Hepatocyte (in vitro differentiated cells): ENCODE results near the gene PRIM1. TPM values are rescaled to one million over a fixed set of nuclear protein-coding genes. Genes with fewer than 3 reads are reported as not detected.
"Not testable (repeated sequence)": the region's sequence is repeated elsewhere in the genome, so short reads cannot be mapped to it uniquely, and the experiment has no call there.

ENCODE experiments used
- DNase-seq: peaks from one replicate; pipeline ENCODE4 v3.0.0-alpha.2; 2016; ENCODE audit warnings: low spot score
- H2AFZ ChIP-seq: fragments of 200-600 bp; sonication (generic); 2 replicates; pipeline ENCODE4 v1.6.0; 2016; ENCODE audit warnings: antibody characterized with exemption, mild to moderate bottlenecking
- H3K27ac ChIP-seq: fragments of 200-600 bp; sonication (generic); 2 replicates; pipeline ENCODE4 v1.5.1; 2016; ENCODE audit warnings: mild to moderate bottlenecking
- H3K27me3 ChIP-seq: fragments of 200-600 bp; sonication (generic); 2 replicates; pipeline ENCODE4 v1.6.1; 2016
- H3K36me3 ChIP-seq: fragments of 200-600 bp; sonication (generic); replicated peaks from 2 replicates; pipeline ENCODE4 v1.5.1; 2016; ENCODE audit warnings: low read depth; ENCODE audit not compliant: insufficient read depth
- H3K4me1 ChIP-seq: fragments of 200-600 bp; sonication (generic); 2 replicates; pipeline ENCODE4 v1.5.1; 2016; ENCODE audit warnings: mild to moderate bottlenecking, moderate library complexity; ENCODE audit not compliant: insufficient read depth
- H3K4me2 ChIP-seq: fragments of 200-600 bp; sonication (generic); 2 replicates; pipeline ENCODE4 v1.6.0; 2016
- H3K4me3 ChIP-seq: fragments of 200-600 bp; sonication (generic); 2 replicates; pipeline ENCODE4 v1.5.1; 2016; ENCODE audit warnings: mild to moderate bottlenecking
- H3K79me2 ChIP-seq: fragments of 200-600 bp; sonication (generic); 2 replicates; pipeline ENCODE4 v1.6.0; 2017; ENCODE audit warnings: mild to moderate bottlenecking
- H3K9me2 ChIP-seq: fragments of 200-600 bp; sonication (generic); replicated peaks from 2 replicates; pipeline ENCODE4 v1.6.0; 2017; ENCODE audit warnings: mild to moderate bottlenecking; ENCODE audit not compliant: insufficient read depth
- H3K9me3 ChIP-seq: fragments of 200-600 bp; sonication (generic); 2 replicates; pipeline ENCODE4 v1.5.1; 2016; ENCODE audit warnings: low read depth, mild to moderate bottlenecking
- H4K20me1 ChIP-seq: fragments of 200-600 bp; sonication (generic); 2 replicates; pipeline ENCODE4 v1.6.0; 2016; ENCODE audit warnings: mild to moderate bottlenecking; ENCODE audit not compliant: insufficient read depth, poor library complexity, severe bottlenecking
- CTCF ChIP-seq: fragments of 200-600 bp; sonication (generic); IDR thresholded peaks from 2 replicates; pipeline ENCODE4 v1.5.1; 2016; ENCODE audit warnings: antibody characterized with exemption, mild to moderate bottlenecking; ENCODE audit not compliant: poor library complexity
- EZH2 ChIP-seq: fragments of 200-600 bp; sonication (generic); IDR thresholded peaks from 2 replicates; pipeline ENCODE4 v1.6.1; 2016; ENCODE audit warnings: antibody characterized with exemption, mild to moderate bottlenecking, borderline replicate concordance
- EZH2phosphoT487 ChIP-seq: fragments of 200-600 bp; sonication (generic); IDR thresholded peaks from one replicate; pipeline ENCODE4 v1.6.1; 2018; ENCODE audit warnings: antibody characterized with exemption, mild to moderate bottlenecking, low read depth, moderate library complexity; ENCODE audit not compliant: unreplicated experiment, severe bottlenecking
- WGBS: methylation state at CpG from one replicate; pipeline ENCODE4 v1.1.6; 2016; ENCODE audit warnings: low lambda C conversion rate; ENCODE audit errors: missing lambda C conversion rate; 5-methylcytosine and 5-hydroxymethylcytosine counted together
- polyA plus RNA-seq: library from polyadenylated mRNA; unstranded; fragments of >200 nt; fragmentation: Nextera tagmentation; extraction: Ambion mirVana; gene quantifications from 2 replicates; pipeline ENCODE4 v1.2.1, GENCODE V29; 2016
- total RNA-seq: library from RNA; depleted of rRNA; stranded (reverse); fragments of >200 nt; gene quantifications from 2 replicates; pipeline ENCODE4 v1.2.3, GENCODE V29; 2014

The PRIM1 gene
- total and polyA plus RNA-seq, 2 experiments from 2014 or later = 5.9 to 6.8 TPM

DNA sequence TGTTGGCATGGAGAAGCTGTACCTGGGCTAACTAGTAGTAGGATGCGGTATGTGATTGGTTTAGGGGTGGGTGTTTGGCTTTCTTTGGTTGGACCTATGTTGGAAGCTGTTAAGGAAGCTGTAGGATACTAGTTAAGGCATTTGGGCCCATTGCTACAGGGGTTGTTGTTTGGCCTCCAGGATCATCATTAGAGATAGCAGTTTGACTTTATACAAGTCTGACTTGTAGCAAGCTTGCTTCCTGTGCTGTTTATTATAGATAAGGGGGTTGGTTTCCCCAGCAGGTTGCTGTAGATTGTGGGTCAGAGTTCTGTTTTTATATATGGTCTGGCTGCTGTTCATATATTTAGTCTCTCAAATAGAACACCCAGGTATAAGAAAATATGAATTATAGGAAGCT lies 1.4 kb upstream of the PRIM1 start:
- DNase-seq = no peak
- no peaks in the 10 kb centered on the region for H3K36me3 ChIP-seq
- H3K4me3 ChIP-seq = no peak overlapping the region
- H3K27ac ChIP-seq = no peak overlapping the region
- H3K27me3 ChIP-seq = no peaks in the 10 kb centered on the region
- peaks cover 3% of the 10 kb centered on the region for H3K79me2 ChIP-seq
- no peak overlapping the region for H2AFZ ChIP-seq
- H3K4me1 ChIP-seq = no peaks in the 10 kb centered on the region
- no peaks in the 10 kb centered on the region for H4K20me1 ChIP-seq
- H3K9me2 ChIP-seq = no peaks in the 10 kb centered on the region
- no peak overlapping the region for H3K4me2 ChIP-seq
- no peak for TF ChIP-seq EZH2
- TF ChIP-seq EZH2phosphoT487 = no peak
- TF ChIP-seq CTCF = no peak
- 100% methylated on average over 1 of the region's 1 CpG for WGBS
- peaks cover 3% of the 10 kb centered on the region for H3K9me3 ChIP-seq

DNA sequence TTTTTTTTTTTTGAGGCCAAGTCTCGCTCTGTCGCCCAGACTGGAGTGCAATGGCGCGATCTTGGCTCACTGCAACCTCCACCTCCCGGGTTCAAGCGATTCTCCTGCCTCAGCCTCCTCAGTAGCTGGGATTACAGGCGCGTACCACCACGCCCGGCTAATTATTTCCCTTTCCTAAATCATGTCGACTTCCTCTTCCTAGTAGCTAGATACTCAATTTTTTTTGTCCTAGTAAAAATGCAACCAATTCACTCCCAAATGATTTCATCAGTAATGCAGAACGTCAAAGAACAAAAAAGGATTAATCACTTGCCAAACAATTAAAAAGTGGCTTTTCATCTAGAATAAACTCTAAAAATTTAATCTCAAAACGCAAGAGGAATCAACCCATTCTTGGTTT lies 1.5 kb downstream of the PRIM1 start:
- not testable (repeated sequence) for H4K20me1 ChIP-seq, H3K27ac ChIP-seq, H3K27me3 ChIP-seq, H3K9me2 ChIP-seq, H3K9me3 ChIP-seq, H3K79me2 ChIP-seq, H3K4me3 ChIP-seq, H3K4me1 ChIP-seq, H3K36me3 ChIP-seq, DNase-seq
- Histone ChIP-seq H2AFZ (peak overlapping the region; percentile 93), H3K4me2 (peak overlapping the region; percentile 91)
- WGBS = 97% methylated on average over 13 of the region's 13 CpGs

- Histone ChIP-seq H3K4me1 (no peaks in the 10 kb centered on the region), H3K9me2 (no peaks in the 10 kb centered on the region), H3K4me3 (no peak overlapping the region), H3K79me2 (peaks cover 3% of the 10 kb centered on the region), H3K4me2 (no peak overlapping the region), H3K27ac (no peak overlapping the region), H3K9me3 (no peaks in the 10 kb centered on the region), H3K36me3 (peaks cover 2% of the 10 kb centered on the region), H2AFZ (no peak overlapping the region), H4K20me1 (no peaks in the 10 kb centered on the region), H3K27me3 (no peaks in the 10 kb centered on the region)
- TF ChIP-seq EZH2 (no peak), CTCF (no peak), EZH2phosphoT487 (no peak)
- no peak for DNase-seq
Measured at GRCh38 chr12:56749853-56750252, 2.3 kb downstream of the PRIM1 start.

DNA sequence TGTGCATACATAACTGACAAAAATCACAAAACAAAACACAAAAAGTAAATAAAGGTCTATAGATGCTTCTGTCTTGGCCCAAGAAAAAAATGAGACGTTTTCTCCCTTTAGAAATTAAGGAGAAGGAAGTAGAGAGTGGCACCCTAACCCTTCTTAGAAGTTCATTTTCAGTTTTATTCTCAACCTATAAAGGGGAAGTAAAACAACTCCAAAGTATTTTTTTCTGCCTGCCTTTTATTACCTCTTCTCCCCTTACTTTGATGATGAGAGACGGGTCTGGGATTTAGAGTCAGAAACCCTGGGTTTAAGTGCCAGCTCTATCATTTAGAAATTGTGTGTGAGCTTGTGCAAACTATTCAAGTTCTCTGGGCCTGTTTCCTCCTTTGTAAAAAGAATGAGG lies 2.8 kb downstream of the PRIM1 start:
- H3K27me3 ChIP-seq = no peaks in the 10 kb centered on the region
- TF ChIP-seq EZH2phosphoT487 = no peak
- no peaks in the 10 kb centered on the region for H4K20me1 ChIP-seq
- H3K4me3 ChIP-seq = no peak overlapping the region
- no peak overlapping the region for H2AFZ ChIP-seq
- peaks cover 2% of the 10 kb centered on the region for H3K36me3 ChIP-seq
- peaks cover 3% of the 10 kb centered on the region for H3K79me2 ChIP-seq
- no peak overlapping the region for H3K4me2 ChIP-seq
- H3K9me3 ChIP-seq = no peaks in the 10 kb centered on the region
- 86% methylated on average over 2 of the region's 2 CpGs for WGBS
- no peak for DNase-seq
- no peak overlapping the region for H3K27ac ChIP-seq
- H3K9me2 ChIP-seq = no peaks in the 10 kb centered on the region
- no peaks in the 10 kb centered on the region for H3K4me1 ChIP-seq
